Breast epithelium (tissue), 4 donors: ENCODE data around the gene DCBLD1. TPM values are rescaled to one million over a fixed set of nuclear protein-coding genes. Genes with fewer than 3 reads are reported as not detected.

Source experiments
- DNase-seq, 2 donors: peaks; one replicate each; pipeline ENCODE4 v3.0.0-alpha.2; 2019; ENCODE audit warnings: low spot score in 2 of 2
- H3K27ac ChIP-seq, 2 donors: fragments of 200-600 bp; sonication (generic) in 1 of 2; one replicate each; pipeline ENCODE4 v1.5.1; 2016 to 2019; ENCODE audit warnings: mild to moderate bottlenecking in 1 of 2
- H3K27me3 ChIP-seq, 2 donors: fragments of 200-600 bp; sonication (generic) in 1 of 2; one replicate each; pipeline versions ENCODE4 v1.5.1 to v1.6.0; 2017 to 2019; ENCODE audit warnings: control low read depth in 1 of 2, mild to moderate bottlenecking in 1 of 2
- H3K36me3 ChIP-seq: fragments of 200-600 bp; one replicate; pipeline ENCODE4 v1.5.1; 2019
- H3K4me1 ChIP-seq, 2 donors: fragments of 200-600 bp; sonication (generic); one replicate each; pipeline ENCODE4 v1.5.1; 2016 to 2019; ENCODE audit warnings: control low read depth in 1 of 2
- H3K4me3 ChIP-seq, 3 donors: fragments of 200-600 bp; sonication (generic); 1 replicate in 2 of 3; 2 replicates in 1 of 3; pipeline ENCODE4 v1.5.1; 2016 to 2019; ENCODE audit warnings: mild to moderate bottlenecking in 3 of 3, moderate library complexity in 2 of 3
- H3K9me3 ChIP-seq, 2 donors: fragments of 200-600 bp; sonication (generic) in 1 of 2; one replicate each; pipeline ENCODE4 v1.5.1; 2016 to 2019; ENCODE audit warnings: control low read depth in 1 of 2
- POLR2A ChIP-seq: fragments of 450-650 bp; IDR thresholded peaks from one replicate; pipeline ENCODE4 v1.6.1; 2016; ENCODE audit warnings: antibody characterized with exemption, mild to moderate bottlenecking, moderate library complexity
- POLR2AphosphoS5 ChIP-seq, 3 donors: sonication (generic); formaldehyde crosslinking; IDR thresholded peaks; one replicate each; pipeline ENCODE4 v1.6.1; 2017; ENCODE audit warnings: antibody characterized with exemption in 3 of 3
- intact Hi-C: fragments of 100-400 bp; cut with DNase I; formaldehyde crosslinking; loops from one replicate; pipeline ENCODE4 v1.15.1; 2023; ENCODE audit warnings: low total_unique reads
- total RNA-seq, 3 donors: library from RNA; depleted of rRNA; stranded (reverse); fragments of >200 nt; gene quantifications; one replicate each; pipeline ENCODE4 v1.1.0, GENCODE V29; 2016
- TF ChIP-seq, protein P1 (sequence below), 3 donors: fragments of 450-650 bp; IDR thresholded peaks; one replicate each; pipeline ENCODE4 v1.5.1; 2016 to 2017; ENCODE audit warnings: antibody characterized with exemption in 3 of 3, mild to moderate bottlenecking in 3 of 3, moderate library complexity in 3 of 3

The DCBLD1 gene
- total RNA-seq, 3 donors from 2014 or later = 10.4 to 16.0 (median 11.8) TPM

DNA sequence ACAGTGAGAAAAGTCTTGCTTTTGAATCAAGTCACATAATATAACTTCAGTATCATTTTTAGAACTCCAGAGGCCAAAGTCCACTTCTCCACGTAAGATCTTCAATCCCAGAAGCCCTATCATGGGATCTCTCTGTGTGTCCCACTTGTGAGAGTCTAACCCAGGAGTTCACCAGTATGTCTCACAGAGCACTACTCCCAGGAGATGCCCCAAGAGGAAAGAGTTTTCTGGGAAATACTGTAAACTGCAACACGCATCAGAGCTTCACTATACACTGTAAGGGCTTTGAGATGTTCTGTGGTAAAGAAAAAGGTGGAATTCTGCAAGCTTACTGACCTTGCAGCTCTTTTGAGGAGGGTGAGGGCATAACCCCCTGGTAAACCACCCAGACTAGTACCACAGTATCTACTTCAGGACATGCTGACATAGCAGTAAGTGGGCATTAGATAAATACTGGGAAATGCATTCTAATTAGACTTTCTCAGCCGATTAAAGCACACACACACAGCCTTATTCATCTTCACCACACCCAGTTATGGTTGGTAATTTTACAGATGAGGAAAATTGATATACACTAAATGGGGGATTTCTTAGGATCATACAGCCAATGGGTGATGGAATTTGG is 12.3 kb downstream of the DCBLD1 start:
- Histone ChIP-seq H3K4me1 (no peaks in the 10 kb centered on the region), H3K27me3 (no peaks in the 10 kb centered on the region), H3K9me3 (no peaks in the 10 kb centered on the region), H3K27ac (no peak overlapping the region), H3K4me3 (no peak overlapping the region), H3K36me3 (no peaks in the 10 kb centered on the region)
- intact Hi-C loops = no loop called here
- DNase-seq = no peak
- TF ChIP-seq POLR2AphosphoS5 (IDR thresholded peaks at IDR 0.05) = no peak
- TF ChIP-seq, protein P1, sequence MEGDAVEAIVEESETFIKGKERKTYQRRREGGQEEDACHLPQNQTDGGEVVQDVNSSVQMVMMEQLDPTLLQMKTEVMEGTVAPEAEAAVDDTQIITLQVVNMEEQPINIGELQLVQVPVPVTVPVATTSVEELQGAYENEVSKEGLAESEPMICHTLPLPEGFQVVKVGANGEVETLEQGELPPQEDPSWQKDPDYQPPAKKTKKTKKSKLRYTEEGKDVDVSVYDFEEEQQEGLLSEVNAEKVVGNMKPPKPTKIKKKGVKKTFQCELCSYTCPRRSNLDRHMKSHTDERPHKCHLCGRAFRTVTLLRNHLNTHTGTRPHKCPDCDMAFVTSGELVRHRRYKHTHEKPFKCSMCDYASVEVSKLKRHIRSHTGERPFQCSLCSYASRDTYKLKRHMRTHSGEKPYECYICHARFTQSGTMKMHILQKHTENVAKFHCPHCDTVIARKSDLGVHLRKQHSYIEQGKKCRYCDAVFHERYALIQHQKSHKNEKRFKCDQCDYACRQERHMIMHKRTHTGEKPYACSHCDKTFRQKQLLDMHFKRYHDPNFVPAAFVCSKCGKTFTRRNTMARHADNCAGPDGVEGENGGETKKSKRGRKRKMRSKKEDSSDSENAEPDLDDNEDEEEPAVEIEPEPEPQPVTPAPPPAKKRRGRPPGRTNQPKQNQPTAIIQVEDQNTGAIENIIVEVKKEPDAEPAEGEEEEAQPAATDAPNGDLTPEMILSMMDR (IDR thresholded peaks at IDR 0.05) = no peak
- TF ChIP-seq POLR2A = no peak

DNA sequence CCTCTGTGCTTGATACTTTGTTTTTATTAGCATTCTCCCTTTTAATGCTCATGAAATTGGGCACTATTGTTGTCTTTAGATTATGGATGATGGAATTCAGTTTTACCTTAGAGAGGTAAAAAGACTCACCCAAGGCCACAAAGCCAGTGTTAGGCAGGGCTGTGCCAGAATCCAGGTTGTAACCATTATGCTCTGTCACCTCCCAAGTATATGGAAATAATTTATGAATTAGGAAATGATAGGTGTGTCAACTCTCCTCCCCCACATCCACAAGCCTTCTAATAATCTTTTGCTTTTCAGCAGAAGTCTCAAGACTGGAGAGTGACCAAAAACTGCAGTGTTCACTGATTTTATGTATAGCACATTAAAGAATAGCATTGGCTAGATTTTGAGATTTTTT is 13.0 kb downstream of the DCBLD1 start:
- Histone ChIP-seq H3K4me1 (no peaks in the 10 kb centered on the region), H3K27me3 (no peaks in the 10 kb centered on the region), H3K27ac (no peak overlapping the region), H3K4me3 (no peak overlapping the region), H3K9me3 (no peaks in the 10 kb centered on the region), H3K36me3 (no peaks in the 10 kb centered on the region)
- no peak for TF ChIP-seq POLR2AphosphoS5 (IDR thresholded peaks at IDR 0.05)
- TF ChIP-seq, protein P1 (IDR thresholded peaks at IDR 0.05) = no peak
- no peak for TF ChIP-seq POLR2A
- intact Hi-C loops = no loop called here
- DNase-seq = no peak

DNA sequence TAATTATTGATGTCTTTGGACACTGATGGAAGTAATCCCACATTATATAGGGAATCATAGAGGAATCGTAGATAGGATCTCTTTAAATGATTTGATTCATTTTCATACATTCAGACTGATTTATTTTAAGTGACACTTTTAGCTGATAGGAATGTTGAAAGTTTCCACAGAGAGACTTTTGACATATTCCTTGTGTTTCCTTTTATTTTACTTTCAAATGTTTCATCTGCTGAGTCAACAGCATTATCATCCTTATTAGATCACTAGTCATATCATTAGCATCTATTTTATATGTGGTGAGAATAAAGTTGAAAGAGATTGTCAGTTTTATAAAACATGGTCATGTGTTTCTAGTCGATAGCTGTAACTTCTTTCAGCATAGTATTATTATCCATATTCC is 13.4 kb downstream of the DCBLD1 start:
- TF ChIP-seq POLR2A (no peak), POLR2AphosphoS5 (IDR thresholded peaks at IDR 0.05) (no peak)
- TF ChIP-seq, protein P1 (IDR thresholded peaks at IDR 0.05) = no peak
- no peak overlapping the region for H3K4me3 ChIP-seq
- H3K9me3 ChIP-seq = no peaks in the 10 kb centered on the region
- H3K4me1 ChIP-seq = no peaks in the 10 kb centered on the region
- H3K36me3 ChIP-seq = no peaks in the 10 kb centered on the region
- no peaks in the 10 kb centered on the region for H3K27me3 ChIP-seq
- no peak overlapping the region for H3K27ac ChIP-seq
- DNase-seq = no peak
- intact Hi-C loops = no loop called here

DNA sequence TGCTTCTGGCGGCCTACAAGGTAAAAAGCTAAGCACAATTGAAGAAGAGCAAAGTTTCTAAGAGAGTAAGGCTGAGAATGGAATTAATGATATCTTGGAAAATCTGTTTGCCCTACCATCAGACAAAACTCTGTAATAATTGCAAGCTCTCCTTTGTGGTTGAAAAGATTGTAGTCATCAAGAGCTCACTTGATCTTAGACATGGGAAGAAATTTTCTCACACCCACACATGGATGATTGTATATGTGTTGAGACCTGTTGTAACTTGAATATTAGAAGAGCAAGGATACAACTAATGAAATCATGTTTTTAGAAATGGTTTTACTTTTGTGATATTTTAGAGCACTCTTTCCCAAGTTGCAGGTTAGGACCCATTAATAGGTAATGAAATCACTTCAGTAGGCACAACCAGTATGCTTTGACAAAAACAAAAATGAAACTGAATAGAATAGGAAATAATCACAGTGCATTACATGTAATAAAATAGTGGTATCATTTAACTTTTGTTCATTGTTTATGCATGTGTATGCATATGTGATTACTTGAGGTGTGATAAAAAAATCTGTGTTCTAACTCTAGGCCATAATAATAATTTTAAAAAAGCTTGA is 14.0 kb downstream of the DCBLD1 start:
- H3K36me3 ChIP-seq = no peaks in the 10 kb centered on the region
- H3K4me3 ChIP-seq = no peak overlapping the region
- no peaks in the 10 kb centered on the region for H3K4me1 ChIP-seq
- TF ChIP-seq POLR2A = no peak
- TF ChIP-seq, protein P1 (IDR thresholded peaks at IDR 0.05) = no peak
- TF ChIP-seq POLR2AphosphoS5 (IDR thresholded peaks at IDR 0.05) = no peak
- no peak for DNase-seq
- H3K9me3 ChIP-seq = no peaks in the 10 kb centered on the region
- intact Hi-C loops = no loop called here
- no peak overlapping the region for H3K27ac ChIP-seq
- no peaks in the 10 kb centered on the region for H3K27me3 ChIP-seq

DNA sequence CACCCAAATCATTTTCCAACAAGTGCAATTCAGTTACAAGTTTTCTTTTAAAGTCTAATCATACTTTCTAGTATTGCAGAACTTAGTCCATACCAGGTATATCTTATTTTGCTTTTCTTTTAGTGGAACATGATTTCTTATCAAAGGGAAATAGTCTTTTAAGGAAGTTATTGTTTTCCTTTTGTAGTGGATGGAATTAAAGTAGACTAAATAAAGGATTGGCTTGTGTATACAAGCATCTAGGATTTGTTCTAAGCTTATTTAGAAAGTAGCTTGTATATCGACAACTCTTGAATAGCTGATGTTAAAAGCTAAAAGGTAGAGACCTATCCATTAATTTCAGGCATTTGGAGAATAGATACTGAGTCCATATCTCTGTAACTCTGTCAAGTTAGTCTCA is 14.8 kb downstream of the DCBLD1 start:
- no peaks in the 10 kb centered on the region for H3K27me3 ChIP-seq
- no peak overlapping the region for H3K27ac ChIP-seq
- no peaks in the 10 kb centered on the region for H3K4me1 ChIP-seq
- intact Hi-C loops = no loop called here
- no peaks in the 10 kb centered on the region for H3K36me3 ChIP-seq
- H3K9me3 ChIP-seq = no peaks in the 10 kb centered on the region
- DNase-seq = no peak
- TF ChIP-seq POLR2A = no peak
- TF ChIP-seq, protein P1 (IDR thresholded peaks at IDR 0.05) = no peak
- TF ChIP-seq POLR2AphosphoS5 (IDR thresholded peaks at IDR 0.05) = no peak
- no peak overlapping the region for H3K4me3 ChIP-seq
